ENCODE data around the gene PTPRD. TPM values are rescaled to one million over a fixed set of nuclear protein-coding genes. Genes with fewer than 3 reads are reported as not detected.

The PTPRD gene
- total RNA-seq, 3 donors from 2014 or later (not counting 1 experiment from before 2014, with no cell fraction given): 0.05 to 0.68 TPM; not detected in 1

- intact Hi-C loops (cut with micrococcal nuclease): no loop called here
- Histone ChIP-seq H3K9me3 (ENCODE audit: control insufficient read depth, insufficient read depth, low read length) (no peaks in the 10 kb centered on the region), H3K36me3 (ENCODE audit: control insufficient read depth, insufficient read depth, low read length) (no peaks in the 10 kb centered on the region), H3K27ac (ENCODE audit: low read length) (no peak overlapping the region), H3K4me1 (ENCODE audit: control insufficient read depth, insufficient read depth, low read length) (no peaks in the 10 kb centered on the region), H3K27me3 (ENCODE audit: control insufficient read depth, insufficient read depth, low read length) (no peaks in the 10 kb centered on the region), H3K4me3 (ENCODE audit: low read length) (no peak overlapping the region)
- Mint-ChIP-seq H3K36me3 (no peaks in the 10 kb centered on the region), H3K9me3 (peaks cover 0 to 5% of the 10 kb centered on the region in 2 donors), H3K27ac (no peak overlapping the region), H3K4me1 (no peaks in the 10 kb centered on the region), H3K4me3 (no peak overlapping the region), H3K27me3 (ENCODE audit: low read depth in 2 of 2) (no peaks in the 10 kb centered on the region)
- no peak for DNase-seq
- no peak for ATAC-seq
- TF ChIP-seq CTCF (IDR thresholded peaks at IDR 0.05): no peak
- 78% methylated on average over 2 of the region's 2 CpGs for WGBS (ENCODE audit: insufficient coverage)
These were observed 691.0 kb downstream of the PTPRD start for GRCh38 chr9:9921805-9922204.

GRCh38 chr9:9920425-9921060 lies 692.3 kb downstream of the PTPRD start:
- H3K4me1 Mint-ChIP-seq: no peaks in the 10 kb centered on the region
- Histone ChIP-seq H3K27ac (ENCODE audit: low read length) (no peak overlapping the region), H3K9me3 (ENCODE audit: control insufficient read depth, insufficient read depth, low read length) (no peaks in the 10 kb centered on the region), H3K4me1 (ENCODE audit: control insufficient read depth, insufficient read depth, low read length) (no peaks in the 10 kb centered on the region), H3K36me3 (ENCODE audit: control insufficient read depth, insufficient read depth, low read length) (no peaks in the 10 kb centered on the region), H3K27me3 (ENCODE audit: control insufficient read depth, insufficient read depth, low read length) (no peaks in the 10 kb centered on the region), H3K4me3 (ENCODE audit: low read length) (no peak overlapping the region)
- H3K4me3 Mint-ChIP-seq: no peak overlapping the region
- intact Hi-C loops (cut with micrococcal nuclease): no loop called here
- ATAC-seq (no peak), DNase-seq (no peak)
- no peaks in the 10 kb centered on the region for H3K27me3 Mint-ChIP-seq (ENCODE audit: low read depth in 2 of 2)
- TF ChIP-seq CTCF (IDR thresholded peaks at IDR 0.05): no peak
- H3K9me3 Mint-ChIP-seq: peaks cover 0 to 6% of the 10 kb centered on the region in 2 donors
- peaks cover 4% of the 10 kb centered on the region for H3K36me3 Mint-ChIP-seq
- WGBS (ENCODE audit: insufficient coverage): 77% methylated on average over 6 of the region's 7 CpGs
- H3K27ac Mint-ChIP-seq: no peak overlapping the region

- WGBS (ENCODE audit: insufficient coverage): 95% methylated on average over 3 of the region's 3 CpGs
- Mint-ChIP-seq H3K27ac (no peak overlapping the region), H3K4me1 (no peaks in the 10 kb centered on the region), H3K27me3 (ENCODE audit: low read depth in 2 of 2) (no peaks in the 10 kb centered on the region), H3K9me3 (peaks cover 0 to 12% of the 10 kb centered on the region in 2 donors), H3K36me3 (peaks cover 10% of the 10 kb centered on the region), H3K4me3 (no peak overlapping the region)
- no peak for TF ChIP-seq CTCF (IDR thresholded peaks at IDR 0.05)
- Histone ChIP-seq H3K4me3 (ENCODE audit: low read length) (no peak overlapping the region), H3K9me3 (ENCODE audit: control insufficient read depth, insufficient read depth, low read length) (peaks cover 8% of the 10 kb centered on the region), H3K36me3 (ENCODE audit: control insufficient read depth, insufficient read depth, low read length) (no peaks in the 10 kb centered on the region), H3K27me3 (ENCODE audit: control insufficient read depth, insufficient read depth, low read length) (no peaks in the 10 kb centered on the region), H3K4me1 (ENCODE audit: control insufficient read depth, insufficient read depth, low read length) (no peaks in the 10 kb centered on the region), H3K27ac (ENCODE audit: low read length) (no peak overlapping the region)
- DNase-seq (no peak), ATAC-seq (no peak)
- intact Hi-C loops (cut with micrococcal nuclease): no loop called here
These were observed 693.5 kb downstream of the PTPRD start for GRCh38 chr9:9919174-9919775.

- ATAC-seq (no peak), DNase-seq (no peak)
- intact Hi-C loops (cut with micrococcal nuclease): no loop called here
- Mint-ChIP-seq H3K27me3 (ENCODE audit: low read depth in 2 of 2) (no peaks in the 10 kb centered on the region), H3K9me3 (peaks cover 0 to 12% of the 10 kb centered on the region in 2 donors), H3K4me3 (no peak overlapping the region), H3K27ac (no peak overlapping the region), H3K4me1 (no peaks in the 10 kb centered on the region), H3K36me3 (peaks cover 10% of the 10 kb centered on the region)
- no peaks in the 10 kb centered on the region for H3K27me3 ChIP-seq (ENCODE audit: control insufficient read depth, insufficient read depth, low read length)
- no peaks in the 10 kb centered on the region for H3K36me3 ChIP-seq (ENCODE audit: control insufficient read depth, insufficient read depth, low read length)
- no peak overlapping the region for H3K27ac ChIP-seq (ENCODE audit: low read length)
- H3K4me3 ChIP-seq (ENCODE audit: low read length): no peak overlapping the region
- H3K4me1 ChIP-seq (ENCODE audit: control insufficient read depth, insufficient read depth, low read length): no peaks in the 10 kb centered on the region
- H3K9me3 ChIP-seq (ENCODE audit: control insufficient read depth, insufficient read depth, low read length): peaks cover 11% of the 10 kb centered on the region
- TF ChIP-seq CTCF (IDR thresholded peaks at IDR 0.05): no peak
These were observed 695.4 kb downstream of the PTPRD start for GRCh38 chr9:9917400-9917799.
